ENCODE results near the gene FBLN1.
"Not testable (repeated sequence)": the region's sequence is repeated elsewhere in the genome, so short reads cannot be mapped to it uniquely, and the experiment has no call there.

The FBLN1 gene

GRCh38 chr22:45612940-45613339 lies 110.3 kb downstream of the FBLN1 start:
- DNase-seq (ENCODE audit: low read depth), result no peak

GRCh38 chr22:45615364-45615763 lies 112.7 kb downstream of the FBLN1 start:
- DNase-seq (ENCODE audit: low read depth), result no peak

- DNase-seq (ENCODE audit: low read depth), result no peak
Observed at GRCh38 chr22:45616432-45616831, 113.7 kb downstream of the FBLN1 start.

- no peak for DNase-seq (ENCODE audit: low read depth)
Observed at GRCh38 chr22:45617948-45618347, 115.3 kb downstream of the FBLN1 start.

- no peak for DNase-seq (ENCODE audit: low read depth)
Observed at GRCh38 chr22:45620706-45621105, 118.0 kb downstream of the FBLN1 start.

DNA sequence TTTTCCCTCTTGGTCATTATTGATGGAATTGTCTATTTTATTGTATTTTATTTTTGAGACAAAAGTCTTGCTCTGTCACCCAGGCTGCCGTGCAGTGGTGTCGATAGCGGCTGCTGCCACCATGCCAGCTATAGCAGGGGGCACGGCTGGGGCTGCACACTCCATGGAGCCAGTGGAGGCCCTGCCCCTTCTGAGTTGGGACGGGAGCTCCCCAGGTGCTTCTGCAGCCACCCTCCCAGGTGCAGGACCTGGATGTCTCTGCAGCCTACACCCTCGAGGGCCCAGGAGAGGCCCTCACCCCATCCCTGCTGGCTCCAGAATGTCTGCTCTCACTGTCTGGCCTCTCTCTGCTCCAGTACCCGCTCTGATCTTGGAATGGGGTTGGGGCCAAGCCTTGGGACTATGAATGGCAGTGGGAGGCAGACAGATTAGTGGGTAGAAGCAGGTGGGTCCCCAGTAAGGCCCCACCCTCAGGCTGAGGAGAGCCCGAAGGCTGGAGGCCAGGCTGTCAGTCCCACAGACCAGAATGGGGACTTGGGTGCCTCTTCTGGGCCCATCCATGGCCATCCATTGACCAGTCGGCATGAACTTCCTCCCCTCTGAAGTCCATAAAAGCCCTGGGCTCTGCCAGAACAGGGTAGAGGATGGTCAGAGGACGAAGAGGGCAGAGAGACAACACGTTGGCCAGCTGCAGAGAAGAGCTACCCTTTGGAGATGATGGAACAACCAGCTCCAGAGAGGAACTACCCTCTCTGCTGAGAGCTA lies 119.3 kb downstream of the FBLN1 start:
- no peak for DNase-seq (ENCODE audit: low read depth)

- DNase-seq (ENCODE audit: low read depth), result not testable (repeated sequence)
Observed at GRCh38 chr22:45623464-45624145, 120.9 kb downstream of the FBLN1 start.

DNA sequence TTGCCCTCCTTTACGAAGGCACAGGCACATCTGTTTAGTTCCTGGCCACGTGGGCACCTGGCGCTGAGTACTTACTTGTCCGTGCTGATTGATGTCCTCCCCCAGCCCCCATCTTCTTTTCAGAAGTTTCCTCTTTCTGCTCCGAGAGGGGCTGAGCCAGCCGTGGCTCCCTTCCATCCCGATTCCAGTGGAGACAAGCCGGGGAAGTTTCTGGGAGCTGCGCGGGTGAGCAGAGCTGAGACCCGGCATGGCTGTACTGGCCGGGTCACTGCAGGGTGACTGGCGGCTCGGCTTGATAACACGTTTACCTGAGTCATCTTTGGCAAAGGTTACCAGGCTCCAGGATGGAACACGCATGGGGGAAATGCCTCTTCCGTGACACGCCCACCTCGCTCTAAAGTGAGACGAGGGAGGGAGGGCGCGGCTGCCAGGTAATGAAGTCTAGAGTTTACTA lies 123.5 kb downstream of the FBLN1 start:
- no peak for DNase-seq (ENCODE audit: low read depth)

DNA sequence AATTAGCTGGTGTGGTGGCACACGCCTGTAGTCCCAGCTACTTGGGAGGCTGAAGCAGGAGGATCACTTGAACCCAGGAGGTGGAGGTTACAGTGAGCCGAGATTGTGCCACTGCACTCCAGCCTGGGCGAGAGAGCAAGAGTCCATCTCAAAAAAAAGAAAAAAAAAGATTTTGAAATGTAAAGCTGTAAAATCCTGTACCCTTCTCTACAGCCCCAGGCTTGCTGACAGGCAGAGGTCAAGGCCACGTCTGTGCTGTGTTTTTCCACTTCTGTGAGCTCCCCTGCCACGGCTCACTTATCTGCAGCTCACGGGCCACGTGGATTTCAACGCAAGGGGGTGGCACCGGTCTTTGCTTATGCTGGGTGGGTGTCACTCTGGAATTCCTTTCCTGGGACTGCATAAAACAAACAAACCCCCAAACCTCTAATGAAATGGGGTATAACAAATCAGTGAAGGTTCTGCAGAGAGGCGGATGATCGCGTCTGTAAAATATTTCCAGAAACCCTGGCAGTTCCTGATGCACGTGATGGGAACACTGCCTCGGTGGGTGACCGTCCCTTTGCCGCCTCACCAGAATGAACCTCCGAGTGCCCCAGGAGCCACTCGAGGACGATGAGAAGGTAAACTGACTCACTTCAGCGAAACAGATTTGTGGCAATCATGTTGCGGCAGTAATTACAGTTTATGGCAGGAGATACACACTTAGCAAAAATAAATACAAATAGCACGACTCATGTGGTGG lies 125.0 kb downstream of the FBLN1 start:
- DNase-seq (ENCODE audit: low read depth), result no peak

DNA sequence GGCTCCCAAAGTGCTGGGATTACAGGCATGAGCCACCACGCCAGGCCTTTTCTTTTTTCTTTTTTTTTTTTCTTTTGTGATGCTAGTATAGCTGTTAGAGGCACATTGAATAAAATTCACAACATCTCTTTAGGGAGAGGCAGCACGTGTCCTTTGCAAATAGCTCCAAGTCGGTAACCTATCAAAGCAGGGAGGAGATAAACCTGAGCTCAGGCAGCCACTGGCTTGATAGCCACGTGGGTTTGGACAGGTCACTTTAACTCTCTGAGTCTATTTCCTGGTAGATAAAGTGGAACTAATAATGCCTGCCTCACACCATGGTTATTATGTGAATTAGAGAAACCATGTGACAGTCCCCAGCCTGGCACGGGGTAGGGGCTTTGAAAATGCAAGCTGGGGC lies 125.8 kb downstream of the FBLN1 start:
- no peak for DNase-seq (ENCODE audit: low read depth)

- no peak for DNase-seq (ENCODE audit: low read depth)
Observed at GRCh38 chr22:45629469-45630089, 126.9 kb downstream of the FBLN1 start.

DNA sequence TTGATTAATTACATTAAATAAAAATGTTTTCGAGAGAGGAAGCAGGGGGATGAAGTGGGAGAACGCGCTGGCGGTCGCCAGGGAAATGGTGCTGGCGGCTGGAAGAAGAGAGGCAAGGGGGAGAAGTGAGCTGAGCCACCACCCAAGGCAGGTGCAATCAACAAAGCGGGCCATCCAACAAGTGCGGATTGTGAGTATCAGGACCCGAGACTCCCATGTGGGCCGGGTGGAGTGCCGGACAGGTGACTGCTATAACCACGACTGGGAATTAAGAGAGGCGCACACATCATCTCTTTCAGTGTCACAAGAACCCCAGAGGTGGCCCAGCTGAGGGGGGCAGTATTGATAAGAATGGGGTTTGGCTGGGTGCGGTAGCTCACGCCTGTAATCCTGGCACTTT lies 127.8 kb downstream of the FBLN1 start:
- no peak for DNase-seq (ENCODE audit: low read depth)

DNA sequence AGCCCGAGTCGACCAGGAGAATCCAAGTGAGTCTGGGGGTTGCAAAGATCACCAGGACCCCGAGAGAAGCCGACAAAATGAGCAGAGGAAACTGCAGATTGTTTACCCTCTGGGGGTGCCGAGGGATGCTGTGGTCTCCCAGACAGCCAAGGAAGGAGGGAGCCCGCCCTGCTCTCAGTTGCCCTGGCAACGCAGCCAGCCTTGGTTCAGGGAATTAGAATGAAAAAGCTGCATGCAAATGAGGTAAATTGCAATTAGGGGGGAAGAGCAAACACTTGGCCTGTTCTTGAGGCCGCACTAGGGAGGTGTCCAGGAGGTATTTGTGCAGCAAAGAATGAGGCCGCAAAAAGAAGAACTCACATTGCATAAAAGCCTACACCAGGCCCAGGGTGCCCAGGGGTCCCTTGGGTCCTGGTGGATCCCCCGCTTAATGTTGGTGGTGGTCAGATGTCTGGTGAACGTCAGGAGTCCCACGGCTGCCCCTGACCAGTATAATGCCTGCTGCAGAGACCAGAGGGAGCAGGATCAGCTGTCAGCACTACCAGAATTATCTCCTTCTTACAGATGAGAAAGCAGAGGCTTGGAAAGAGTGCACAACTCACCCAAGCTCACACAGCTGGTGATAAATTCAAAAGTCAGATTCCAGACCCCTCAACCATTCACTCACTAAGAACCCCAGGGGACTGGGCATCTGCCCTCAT lies 128.6 kb downstream of the FBLN1 start:
- no peak for DNase-seq (ENCODE audit: low read depth)

DNA sequence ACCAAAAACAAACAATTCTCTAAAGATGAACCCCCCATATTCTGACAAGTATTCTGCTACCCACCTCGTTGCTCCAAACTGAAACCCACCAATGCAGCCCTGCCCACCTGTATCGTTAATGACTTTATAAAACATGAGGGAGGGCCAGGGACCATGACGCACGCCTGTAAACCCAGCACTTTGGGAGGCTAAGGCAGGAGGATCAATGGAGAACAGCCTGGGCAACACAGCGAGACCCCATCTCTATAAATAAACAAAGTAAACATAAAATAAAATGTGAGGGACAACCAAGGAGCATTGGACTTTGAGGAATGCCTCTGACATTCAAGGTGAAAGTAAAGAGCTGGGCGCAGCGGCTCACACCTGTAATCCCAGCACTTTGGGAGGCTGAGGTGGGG lies 129.2 kb downstream of the FBLN1 start:
- DNase-seq (ENCODE audit: low read depth), result no peak

GRCh38 chr22:45632791-45633515 lies 130.3 kb downstream of the FBLN1 start:
- DNase-seq (ENCODE audit: low read depth), result no peak

GRCh38 chr22:45636683-45637082 lies 134.0 kb downstream of the FBLN1 start:
- no peak for DNase-seq (ENCODE audit: low read depth)

- no peak for DNase-seq (ENCODE audit: low read depth)
Observed at GRCh38 chr22:45638197-45638596, 135.5 kb downstream of the FBLN1 start.

DNA sequence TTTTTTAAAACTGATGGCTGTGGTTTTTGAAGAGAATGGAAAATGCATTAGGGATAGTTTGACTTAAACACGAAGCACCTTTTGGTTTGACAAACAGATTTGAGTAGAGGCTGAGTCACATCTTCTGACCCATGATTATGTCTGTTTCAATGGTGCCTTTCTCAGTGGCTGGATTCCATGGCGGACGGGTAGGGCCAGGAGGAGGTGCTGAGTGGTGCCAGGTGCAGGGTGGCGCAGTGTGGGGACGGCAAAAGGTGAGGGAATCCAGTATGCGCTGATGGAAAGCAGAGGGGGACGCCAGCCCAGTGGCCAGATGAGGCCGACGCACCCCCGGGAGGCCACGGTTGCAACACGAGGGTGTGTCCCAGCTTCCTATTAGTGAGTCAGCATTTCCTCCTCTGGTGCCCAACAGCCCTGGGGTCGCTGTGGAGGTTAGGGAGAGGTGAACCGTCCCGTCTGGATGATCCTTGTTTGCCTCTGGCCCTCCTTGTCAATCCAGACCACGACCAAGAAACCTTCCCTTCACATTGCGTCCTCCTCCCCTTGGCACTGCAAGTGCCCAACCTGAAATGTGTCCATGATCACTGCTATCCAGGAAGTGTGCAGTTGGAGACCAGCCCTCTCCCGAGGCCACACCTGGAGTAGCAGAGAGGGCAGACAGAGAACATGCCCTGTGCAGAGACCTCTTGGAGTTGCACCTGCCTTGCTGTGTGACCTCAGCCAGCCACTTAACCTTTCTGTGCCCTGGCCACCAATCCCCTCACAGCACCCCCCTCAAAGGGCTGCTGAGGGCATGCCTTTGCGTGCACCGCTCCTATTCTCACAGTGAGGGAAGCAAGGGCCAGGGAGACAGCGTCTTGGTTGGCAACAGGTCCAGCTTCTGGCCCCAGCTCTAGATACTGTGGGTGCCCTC lies 136.4 kb downstream of the FBLN1 start:
- DNase-seq (ENCODE audit: low read depth), result no peak

- no peak for DNase-seq (ENCODE audit: low read depth)
Observed at GRCh38 chr22:45639747-45640102, 137.0 kb downstream of the FBLN1 start.

- DNase-seq (ENCODE audit: low read depth), result no peak
Observed at GRCh38 chr22:45640291-45640940, 137.7 kb downstream of the FBLN1 start.

Measured in activated T-cell treated with anti-CD3 and anti-CD28 coated beads for 48 hours (primary cell).